OCI-LY1 (cell line): Measurements from ENCODE around the gene CCDC142.

Experiments
- H2AFZ ChIP-seq: fragments of 200-600 bp; sonication (generic), shearing (Covaris generic); 2 replicates; pipeline ENCODE4 v1.6.0; 2014; ENCODE audit warnings: antibody characterized with exemption, mild to moderate bottlenecking, low read length
- H3F3A ChIP-seq: fragments of 200-600 bp; sonication (generic), shearing (Covaris generic); 2 replicates; pipeline ENCODE4 v1.6.0; 2014; ENCODE audit warnings: mild to moderate bottlenecking, antibody characterized with exemption, low read length, moderate library complexity; ENCODE audit not compliant: insufficient read depth
- H3K27ac ChIP-seq: fragments of 200-600 bp; sonication (generic); 2 replicates; pipeline ENCODE4 v1.5.1; 2014; ENCODE audit warnings: low read length, mixed run types, mild to moderate bottlenecking, low read depth; ENCODE audit not compliant: poor library complexity, severe bottlenecking
- H3K27me3 ChIP-seq: fragments of 200-600 bp; sonication (generic); 2 replicates; pipeline ENCODE4 v1.6.0; 2014; ENCODE audit warnings: antibody characterized with exemption, mild to moderate bottlenecking, low read length, moderate library complexity; ENCODE audit not compliant: insufficient read depth
- H3K36me3 ChIP-seq: fragments of 200-600 bp; sonication (generic); 2 replicates; pipeline ENCODE4 v1.6.1; 2014; ENCODE audit warnings: mild to moderate bottlenecking, antibody characterized with exemption, low read length, moderate library complexity, mixed read lengths; ENCODE audit not compliant: insufficient read depth
- H3K4me1 ChIP-seq: fragments of 200-600 bp; sonication (generic); 2 replicates; pipeline ENCODE4 v1.5.1; 2014; ENCODE audit warnings: mild to moderate bottlenecking, low read length, moderate library complexity; ENCODE audit not compliant: insufficient read depth, severe bottlenecking
- H3K4me2 ChIP-seq: fragments of 200-600 bp; sonication (generic), shearing (Covaris generic); 2 replicates; pipeline ENCODE4 v1.6.1; 2014; ENCODE audit warnings: low read length
- H3K4me3 ChIP-seq: fragments of 200-600 bp; sonication (generic); 2 replicates; pipeline ENCODE4 v1.5.1; 2014; ENCODE audit warnings: low read length, low read depth, mild to moderate bottlenecking, mixed read lengths; ENCODE audit not compliant: poor library complexity, severe bottlenecking
- H3K79me2 ChIP-seq: fragments of 200-600 bp; shearing (Covaris generic); 2 replicates; pipeline ENCODE4 v1.6.1; 2016; ENCODE audit warnings: mixed run types, low read length, mixed read lengths; ENCODE audit not compliant: insufficient read depth
- H3K9ac ChIP-seq: fragments of 200-600 bp; sonication (generic), shearing (Covaris generic); 2 replicates; pipeline ENCODE4 v1.6.1; 2014; ENCODE audit warnings: mild to moderate bottlenecking, low read length, mixed read lengths
- H3K9me2 ChIP-seq: fragments of 200-600 bp; sonication (generic), shearing (Covaris generic); 2 replicates; pipeline ENCODE4 v1.6.1; 2014; ENCODE audit warnings: low read depth, mild to moderate bottlenecking, low read length, mixed read lengths
- H3K9me3 ChIP-seq: fragments of 200-600 bp; shearing (Covaris generic); 2 replicates; pipeline ENCODE4 v1.6.1; 2014; ENCODE audit warnings: low read length, mixed read lengths
- H4K20me1 ChIP-seq: fragments of 200-600 bp; sonication (generic), shearing (Covaris generic); 2 replicates; pipeline ENCODE4 v1.6.0; 2016; ENCODE audit warnings: mild to moderate bottlenecking, low read length; ENCODE audit not compliant: insufficient read depth
- CTCF ChIP-seq: fragments of 200-600 bp; sonication (generic), shearing (Covaris generic); IDR thresholded peaks from 2 replicates; pipeline ENCODE4 v1.5.1; 2017; ENCODE audit warnings: mild to moderate bottlenecking, antibody characterized with exemption, low read length, moderate library complexity, mixed read lengths
- EZH2 ChIP-seq: fragments of 200-600 bp; sonication (generic), shearing (Covaris generic); IDR thresholded peaks from 2 replicates; pipeline ENCODE4 v1.8.0; 2017; ENCODE audit warnings: borderline replicate concordance, mixed run types, mild to moderate bottlenecking, antibody characterized with exemption, low read length, moderate library complexity, mixed read lengths

Gene CCDC142

DNA sequence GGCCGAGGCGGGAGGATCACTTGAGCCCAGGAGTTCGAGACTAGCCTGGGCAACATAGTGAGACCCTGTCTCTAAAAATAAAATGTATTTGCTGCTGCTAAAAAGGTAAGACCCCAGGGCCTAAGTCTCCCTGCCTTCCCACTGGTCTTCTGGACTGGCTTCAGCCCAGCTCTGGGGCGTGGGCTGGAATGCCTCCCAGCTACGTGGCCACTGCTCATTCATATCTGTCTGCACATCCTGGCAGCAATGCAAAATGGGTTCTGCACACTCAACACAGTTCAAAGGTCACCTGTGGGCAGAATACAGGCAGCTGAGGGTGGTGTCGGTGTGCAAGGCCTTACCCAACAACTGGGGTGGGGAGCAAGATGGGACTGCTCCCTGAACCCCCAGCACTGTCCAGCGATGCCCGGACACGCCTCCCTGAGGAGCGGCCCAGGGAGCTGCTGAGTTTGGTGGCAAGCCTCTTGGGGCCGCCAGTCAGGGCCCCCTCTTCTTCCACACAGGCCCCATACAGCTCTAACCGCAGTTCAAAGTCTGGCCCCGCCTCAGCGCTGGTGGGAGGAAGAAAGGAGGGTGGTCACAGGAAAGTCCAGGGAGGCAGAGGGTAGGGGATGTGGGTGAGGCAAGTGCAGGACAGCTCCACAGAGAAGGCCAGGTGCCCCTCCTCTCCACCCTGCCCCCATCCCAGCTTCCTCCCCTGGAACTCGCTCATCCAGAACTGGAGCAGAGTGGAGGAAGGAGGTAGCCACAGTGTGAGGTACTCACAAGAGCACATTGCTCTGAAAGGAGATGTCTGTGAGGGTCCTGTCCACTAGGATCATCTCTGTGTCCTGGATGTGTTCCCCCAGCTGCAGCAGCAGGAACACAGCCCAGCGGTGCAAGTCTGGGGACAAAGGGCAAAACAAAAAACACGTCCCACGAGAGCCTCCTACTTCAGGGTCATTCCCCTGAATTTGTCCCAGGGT is 53.0 kb downstream of the CCDC142 start:
- Histone ChIP-seq H3K4me2 (no peak overlapping the region), H3K79me2 (no peaks in the 10 kb centered on the region), H3K9ac (no peak overlapping the region), H3K27ac (no peak overlapping the region), H3K4me3 (no peak overlapping the region), H3K27me3 (0 out of 2 replicates have a peak, but pooled peaks cover 4% of the 10 kb centered on the region), H4K20me1 (no peaks in the 10 kb centered on the region), H3K4me1 (no peaks in the 10 kb centered on the region), H2AFZ (no peak overlapping the region), H3K9me3 (no peaks in the 10 kb centered on the region), H3F3A (no peaks in the 10 kb centered on the region), H3K36me3 (no peaks in the 10 kb centered on the region), H3K9me2 (no peaks in the 10 kb centered on the region)
- TF ChIP-seq EZH2 (no peak), CTCF (no peak)

DNA sequence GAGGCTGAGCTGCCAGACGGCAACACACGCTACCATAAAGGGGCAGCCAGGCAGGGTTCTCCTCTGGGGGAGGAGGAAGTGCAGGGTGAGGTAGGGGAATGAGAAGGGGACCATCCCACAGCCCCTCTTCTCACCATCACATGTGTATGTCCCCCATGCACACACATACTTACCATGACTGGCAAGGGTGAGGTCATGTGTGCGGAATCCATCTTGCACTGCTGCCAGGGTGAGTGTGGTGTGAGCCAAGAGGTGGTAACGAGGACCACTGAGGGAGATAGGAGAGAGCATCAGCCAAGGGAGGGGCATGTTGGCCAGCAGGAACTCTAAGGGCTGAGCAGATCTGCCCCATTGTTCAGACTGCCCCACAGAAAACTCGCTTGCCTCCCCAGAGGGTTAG is 54.1 kb downstream of the CCDC142 start:
- no peaks in the 10 kb centered on the region for H3K9me3 ChIP-seq
- H3K36me3 ChIP-seq: no peaks in the 10 kb centered on the region
- no peaks in the 10 kb centered on the region for H4K20me1 ChIP-seq
- H3K4me1 ChIP-seq: no peaks in the 10 kb centered on the region
- H2AFZ ChIP-seq: no peak overlapping the region
- no peak overlapping the region for H3K4me2 ChIP-seq
- no peak overlapping the region for H3K27ac ChIP-seq
- H3K79me2 ChIP-seq: no peaks in the 10 kb centered on the region
- H3K9me2 ChIP-seq: no peaks in the 10 kb centered on the region
- H3K9ac ChIP-seq: no peak overlapping the region
- no peak overlapping the region for H3K4me3 ChIP-seq
- H3F3A ChIP-seq: no peaks in the 10 kb centered on the region
- H3K27me3 ChIP-seq: 0 out of 2 replicates have a peak, but pooled peaks cover 4% of the 10 kb centered on the region
- TF ChIP-seq EZH2: no peak
- TF ChIP-seq CTCF: no peak

GRCh38 chr2:74427551-74427950 is 55.2 kb downstream of the CCDC142 start:
- H4K20me1 ChIP-seq: no peaks in the 10 kb centered on the region
- H3K9ac ChIP-seq: no peak overlapping the region
- H3K27me3 ChIP-seq: 0 out of 2 replicates have a peak, but pooled peaks cover 2% of the 10 kb centered on the region
- TF ChIP-seq EZH2 (no peak), CTCF (no peak)
- H3K36me3 ChIP-seq: no peaks in the 10 kb centered on the region
- H3K79me2 ChIP-seq: no peaks in the 10 kb centered on the region
- no peaks in the 10 kb centered on the region for H3K4me1 ChIP-seq
- no peak overlapping the region for H3K4me3 ChIP-seq
- no peak overlapping the region for H3K4me2 ChIP-seq
- H2AFZ ChIP-seq: no peak overlapping the region
- H3K9me2 ChIP-seq: no peaks in the 10 kb centered on the region
- H3F3A ChIP-seq: no peaks in the 10 kb centered on the region
- no peak overlapping the region for H3K27ac ChIP-seq
- no peaks in the 10 kb centered on the region for H3K9me3 ChIP-seq
